Measurements from ENCODE around the gene ADAD2. TPM values are rescaled to one million over a fixed set of nuclear protein-coding genes. Genes with fewer than 3 reads are reported as not detected.

Gene ADAD2
- total RNA-seq, 3 donors from 2014 or later (not counting 1 experiment from before 2014, with no cell fraction given): not detected

DNA sequence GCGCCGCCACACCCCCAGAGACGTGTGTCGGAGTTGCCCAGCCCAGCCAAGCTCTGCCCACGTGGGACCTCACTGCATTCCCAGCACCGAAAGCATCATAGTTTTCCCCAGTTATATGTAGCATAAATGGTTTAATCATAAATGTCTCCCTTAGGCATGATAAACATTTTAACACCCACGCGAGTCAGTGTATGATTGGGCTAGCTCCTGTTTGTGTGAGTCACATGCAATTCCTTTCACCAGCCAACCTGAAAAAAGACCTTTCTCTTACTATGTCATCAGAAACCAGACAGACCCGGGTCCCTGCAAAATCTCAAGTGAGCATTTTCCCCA, 13.2 kb upstream of the ADAD2 start:
- no peaks in the 10 kb centered on the region for H3K9me3 ChIP-seq (ENCODE audit: control insufficient read depth, insufficient read depth, low read length)
- H3K4me1 Mint-ChIP-seq: peaks cover 0 to 7% of the 10 kb centered on the region in 2 donors

GRCh38 chr16:84178146-84178765, 12.7 kb upstream of the ADAD2 start:
- Histone ChIP-seq H3K9me3 (ENCODE audit: control insufficient read depth, insufficient read depth, low read length) (no peaks in the 10 kb centered on the region), H3K4me1 (ENCODE audit: control insufficient read depth, insufficient read depth, low read length) (peaks cover 8% of the 10 kb centered on the region), H3K27me3 (ENCODE audit: control insufficient read depth, insufficient read depth, low read length) (no peaks in the 10 kb centered on the region), H3K27ac (ENCODE audit: low read length) (no peak overlapping the region), H3K4me3 (ENCODE audit: low read length) (no peak overlapping the region), H3K36me3 (ENCODE audit: control insufficient read depth, insufficient read depth, low read length) (peaks cover 28% of the 10 kb centered on the region)
- 94% methylated on average over 15 of the region's 15 CpGs for WGBS (ENCODE audit: insufficient coverage)
- DNase-seq (no peak), ATAC-seq (no peak)
- intact Hi-C loops (cut with micrococcal nuclease): no loop called here
- TF ChIP-seq, protein P1, sequence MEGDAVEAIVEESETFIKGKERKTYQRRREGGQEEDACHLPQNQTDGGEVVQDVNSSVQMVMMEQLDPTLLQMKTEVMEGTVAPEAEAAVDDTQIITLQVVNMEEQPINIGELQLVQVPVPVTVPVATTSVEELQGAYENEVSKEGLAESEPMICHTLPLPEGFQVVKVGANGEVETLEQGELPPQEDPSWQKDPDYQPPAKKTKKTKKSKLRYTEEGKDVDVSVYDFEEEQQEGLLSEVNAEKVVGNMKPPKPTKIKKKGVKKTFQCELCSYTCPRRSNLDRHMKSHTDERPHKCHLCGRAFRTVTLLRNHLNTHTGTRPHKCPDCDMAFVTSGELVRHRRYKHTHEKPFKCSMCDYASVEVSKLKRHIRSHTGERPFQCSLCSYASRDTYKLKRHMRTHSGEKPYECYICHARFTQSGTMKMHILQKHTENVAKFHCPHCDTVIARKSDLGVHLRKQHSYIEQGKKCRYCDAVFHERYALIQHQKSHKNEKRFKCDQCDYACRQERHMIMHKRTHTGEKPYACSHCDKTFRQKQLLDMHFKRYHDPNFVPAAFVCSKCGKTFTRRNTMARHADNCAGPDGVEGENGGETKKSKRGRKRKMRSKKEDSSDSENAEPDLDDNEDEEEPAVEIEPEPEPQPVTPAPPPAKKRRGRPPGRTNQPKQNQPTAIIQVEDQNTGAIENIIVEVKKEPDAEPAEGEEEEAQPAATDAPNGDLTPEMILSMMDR (IDR thresholded peaks at IDR 0.05): no peak
- Mint-ChIP-seq H3K27me3 (ENCODE audit: low read depth in 2 of 2) (no peaks in the 10 kb centered on the region), H3K36me3 (no peaks in the 10 kb centered on the region), H3K27ac (no peak overlapping the region), H3K4me1 (peaks cover 0 to 7% of the 10 kb centered on the region in 2 donors), H3K9me3 (no peaks in the 10 kb centered on the region), H3K4me3 (no peak overlapping the region)

More for the DNA sequence above, 13.2 kb upstream of the ADAD2 start:
- ATAC-seq (no peak), DNase-seq (no peak)
- intact Hi-C loops (cut with micrococcal nuclease): no loop called here
- Mint-ChIP-seq H3K4me3 (no peak overlapping the region), H3K9me3 (no peaks in the 10 kb centered on the region), H3K36me3 (no peaks in the 10 kb centered on the region), H3K27ac (no peak overlapping the region), H3K27me3 (ENCODE audit: low read depth in 2 of 2) (no peaks in the 10 kb centered on the region)
- Histone ChIP-seq H3K4me3 (ENCODE audit: low read length) (no peak overlapping the region), H3K27me3 (ENCODE audit: control insufficient read depth, insufficient read depth, low read length) (no peaks in the 10 kb centered on the region), H3K36me3 (ENCODE audit: control insufficient read depth, insufficient read depth, low read length) (peaks cover 24% of the 10 kb centered on the region), H3K27ac (ENCODE audit: low read length) (no peak overlapping the region), H3K4me1 (ENCODE audit: control insufficient read depth, insufficient read depth, low read length) (peaks cover 8% of the 10 kb centered on the region)
- 87% methylated on average over 9 of the region's 9 CpGs for WGBS (ENCODE audit: insufficient coverage)
- TF ChIP-seq, protein P1 (IDR thresholded peaks at IDR 0.05): no peak

DNA sequence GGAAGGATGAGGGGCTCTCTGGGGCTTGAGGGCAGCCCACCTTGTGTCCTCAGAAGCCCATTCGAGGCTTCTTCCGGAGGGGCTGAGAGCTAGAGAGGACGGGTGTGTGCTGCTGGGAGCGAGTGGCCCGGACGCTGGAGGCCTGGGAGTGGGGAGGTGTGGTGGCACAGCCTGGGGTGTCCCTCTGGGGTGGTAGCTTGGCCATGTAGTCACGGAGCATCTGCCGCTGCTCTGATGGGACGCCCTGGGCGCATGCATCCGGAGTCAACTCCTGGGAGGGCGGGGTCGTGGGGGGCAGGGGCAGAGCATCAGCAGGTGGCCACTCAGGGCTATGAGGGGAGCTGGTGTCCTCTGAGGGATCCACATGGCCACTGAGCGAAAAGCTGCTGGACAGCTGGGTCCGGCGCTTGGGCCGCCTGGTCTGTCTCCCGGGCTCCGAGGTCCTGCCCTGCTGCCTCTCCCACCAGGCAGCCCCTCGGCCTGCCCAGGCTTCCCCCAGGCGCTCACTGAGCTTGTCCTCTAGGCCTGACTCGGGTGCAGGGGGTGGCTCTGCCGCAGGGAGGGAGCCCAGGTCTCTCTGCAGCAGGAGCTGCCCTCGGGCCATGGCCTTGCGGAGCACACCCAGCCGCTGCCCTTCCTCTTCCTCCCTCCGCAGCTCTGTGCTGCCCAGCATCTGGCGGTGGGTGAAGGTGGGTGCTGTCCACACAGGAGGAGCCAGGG, 11.9 kb upstream of the ADAD2 start:
- TF ChIP-seq, protein P1 (IDR thresholded peaks at IDR 0.05): no peak
- ATAC-seq (no peak), DNase-seq (no peak)
- H3K4me3 Mint-ChIP-seq: no peak overlapping the region
- peaks cover 2 to 9% of the 10 kb centered on the region in 2 donors for H3K4me1 Mint-ChIP-seq
- Histone ChIP-seq H3K36me3 (ENCODE audit: control insufficient read depth, insufficient read depth, low read length) (peaks cover 32% of the 10 kb centered on the region), H3K9me3 (ENCODE audit: control insufficient read depth, insufficient read depth, low read length) (no peaks in the 10 kb centered on the region), H3K4me3 (ENCODE audit: low read length) (no peak overlapping the region), H3K27me3 (ENCODE audit: control insufficient read depth, insufficient read depth, low read length) (no peaks in the 10 kb centered on the region), H3K4me1 (ENCODE audit: control insufficient read depth, insufficient read depth, low read length) (peaks cover 8% of the 10 kb centered on the region), H3K27ac (ENCODE audit: low read length) (no peak overlapping the region)
- no peak overlapping the region for H3K27ac Mint-ChIP-seq
- no peaks in the 10 kb centered on the region for H3K9me3 Mint-ChIP-seq
- WGBS (ENCODE audit: insufficient coverage): 96% methylated on average over 28 of the region's 28 CpGs
- intact Hi-C loops (cut with micrococcal nuclease): no loop called here
- H3K36me3 Mint-ChIP-seq: no peaks in the 10 kb centered on the region
- no peaks in the 10 kb centered on the region for H3K27me3 Mint-ChIP-seq (ENCODE audit: low read depth in 2 of 2)

Data from natural killer cell (primary cell).